ENCODE measurements around the gene SMDT1. TPM values are rescaled to one million over a fixed set of nuclear protein-coding genes. Genes with fewer than 3 reads are reported as not detected.

Gene SMDT1
- polyA plus RNA-seq, 10 donors = 94.1 to 156 (median 122) TPM

Other genes starting within 250 kb of the SMDT1 start
- 100 to 1,000 TPM in 1 of 10 donors, 10 to 100 TPM in 9; 60.8 to 102 (median 78.3) TPM for gene SREBF2, start 246.6 kb upstream of the SMDT1 start, polyA plus RNA-seq (ENCODE audit: insufficient read length in 10 of 10)
- under 1 TPM in 3 of 10 donors, not detected in 7; 0.12 to 0.28 (median 0.14) TPM for gene SHISA8, start 164.6 kb upstream of the SMDT1 start, polyA plus RNA-seq (ENCODE audit: insufficient read length in 10 of 10)
- 1 to 10 TPM in 8 of 10 donors, under 1 TPM in 2; 0.70 to 2.3 (median 1.4) TPM for gene TNFRSF13C, start 152.9 kb upstream of the SMDT1 start, polyA plus RNA-seq (ENCODE audit: insufficient read length in 10 of 10)
- gene CENPM, start 132.5 kb upstream of the SMDT1 start, polyA plus RNA-seq (ENCODE audit: insufficient read length in 10 of 10) = 1 to 10 TPM; 4.3 to 9.7 (median 6.0) TPM
- 1 to 10 TPM in 6 of 10 donors, under 1 TPM in 4; 0.68 to 2.9 (median 1.1) TPM for gene SEPTIN3, start 110.3 kb upstream of the SMDT1 start, polyA plus RNA-seq (ENCODE audit: insufficient read length in 10 of 10)
- 1 to 10 TPM in 7 of 10 donors, under 1 TPM in 3; 0.48 to 2.4 (median 1.2) TPM for gene WBP2NL, start 80.9 kb upstream of the SMDT1 start, polyA plus RNA-seq (ENCODE audit: insufficient read length in 10 of 10)
- 10 to 100 TPM; 16.9 to 28.0 (median 20.9) TPM for gene NAGA, start 8.9 kb upstream of the SMDT1 start, polyA plus RNA-seq (ENCODE audit: insufficient read length in 10 of 10)
- 10 to 100 TPM; 14.5 to 33.0 (median 19.8) TPM for gene PHETA2, start 5.5 kb upstream of the SMDT1 start, polyA plus RNA-seq (ENCODE audit: insufficient read length in 10 of 10)
- 100 to 1,000 TPM in 3 of 10 donors, 10 to 100 TPM in 7; 84.3 to 130 (median 95.8) TPM for gene NDUFA6, start 11.1 kb downstream of the SMDT1 start, polyA plus RNA-seq (ENCODE audit: insufficient read length in 10 of 10)
- gene CYP2D6, start 51.1 kb downstream of the SMDT1 start, polyA plus RNA-seq (ENCODE audit: insufficient read length in 10 of 10) = 1 to 10 TPM in 7 of 10 donors, under 1 TPM in 3; 0.59 to 3.7 (median 1.2) TPM
- gene TCF20, start 191.0 kb downstream of the SMDT1 start, polyA plus RNA-seq (ENCODE audit: insufficient read length in 10 of 10) = 10 to 100 TPM in 3 of 10 donors, 1 to 10 TPM in 7; 7.3 to 16.9 (median 9.5) TPM